Tibial nerve (tissue), 4 donors: ENCODE measurements around the gene ADCY2. TPM values are rescaled to one million over a fixed set of nuclear protein-coding genes. Genes with fewer than 3 reads are reported as not detected.

ENCODE experiments used
- DNase-seq, 2 donors: peaks; one replicate each; pipeline ENCODE4 v3.0.0-alpha.2; 2019; ENCODE audit warnings: low spot score in 2 of 2
- H3K27ac ChIP-seq, 4 donors: fragments of 200-600 bp; sonication (generic) in 3 of 4; one replicate each; pipeline ENCODE4 v1.5.1; 2017 to 2019; ENCODE audit warnings: mild to moderate bottlenecking in 1 of 4
- H3K27me3 ChIP-seq, 2 donors: fragments of 200-600 bp; sonication (generic) in 1 of 2; one replicate each; pipeline versions ENCODE4 v1.5.1 to v1.6.0; 2017 to 2019
- H3K36me3 ChIP-seq, 3 donors: fragments of 200-600 bp; sonication (generic); one replicate each; pipeline ENCODE4 v1.5.1; 2018 to 2019
- H3K4me1 ChIP-seq, 4 donors: fragments of 200-600 bp; sonication (generic) in 3 of 4; one replicate each; pipeline ENCODE4 v1.5.1; 2017 to 2019
- H3K4me3 ChIP-seq, 4 donors: fragments of 200-600 bp; sonication (generic) in 3 of 4; one replicate each; pipeline ENCODE4 v1.5.1; 2017 to 2019; ENCODE audit warnings: mild to moderate bottlenecking in 1 of 4, moderate library complexity in 1 of 4
- H3K9me3 ChIP-seq, 4 donors: fragments of 200-600 bp; sonication (generic) in 3 of 4; one replicate each; pipeline ENCODE4 v1.5.1; 2017 to 2019
- CTCF ChIP-seq, 5 experiments: fragments of 200-600 bp in 3 of 5; fragments of 450-650 bp in 2 of 5; sonication (generic) in 3 of 5; IDR thresholded peaks; one replicate each; pipeline ENCODE4 v1.5.1; 2016 to 2019; ENCODE audit warnings: antibody characterized with exemption in 5 of 5, mild to moderate bottlenecking in 3 of 5, moderate library complexity in 2 of 5
- EP300 ChIP-seq, 2 donors: sonication (generic); formaldehyde crosslinking; IDR thresholded peaks; one replicate each; pipeline ENCODE4 v1.6.1; 2017; ENCODE audit warnings: antibody characterized with exemption in 2 of 2, mild to moderate bottlenecking in 1 of 2
- POLR2A ChIP-seq, 2 donors: fragments of 450-650 bp; IDR thresholded peaks; one replicate each; pipeline ENCODE4 v1.6.1; 2017; ENCODE audit warnings: antibody characterized with exemption in 2 of 2, mild to moderate bottlenecking in 2 of 2, moderate library complexity in 2 of 2
- WGBS, 2 donors: methylation state at CpG; one replicate each; pipeline ENCODE4 v1.1.5; 2018; 5-methylcytosine and 5-hydroxymethylcytosine counted together
- total RNA-seq, 4 donors: library from RNA; depleted of rRNA; stranded (reverse); fragments of >200 nt; gene quantifications; one replicate each; pipeline ENCODE4 v1.1.0, GENCODE V29; 2016

ADCY2 gene
- total RNA-seq, 4 donors from 2014 or later, result 4.2 to 11.8 (median 10.0) TPM

DNA sequence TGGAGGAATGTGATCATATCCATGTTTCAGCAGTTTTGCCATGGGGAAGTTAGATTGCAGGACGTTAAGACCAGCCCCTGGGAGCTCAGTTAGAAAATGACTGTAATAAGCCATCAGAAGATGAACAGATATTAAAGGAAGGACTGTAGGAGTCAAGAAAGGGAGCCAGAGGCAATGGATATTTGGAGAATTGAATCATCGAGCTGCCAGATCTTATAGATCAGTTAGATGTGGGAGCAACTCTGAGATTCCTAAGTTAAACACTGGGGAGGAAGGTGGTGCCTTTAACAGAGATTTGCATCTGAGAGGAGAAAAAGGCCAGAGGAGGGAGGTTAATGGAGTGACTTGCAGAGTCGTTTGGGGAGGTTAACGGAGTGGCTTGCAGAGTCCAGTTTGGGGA is 96.4 kb downstream of the ADCY2 start:
- Histone ChIP-seq H3K4me1 (peaks cover 0 to 4% (median 0%) of the 10 kb centered on the region in 4 donors), H3K4me3 (no peak overlapping the region), H3K27ac (no peak overlapping the region), H3K36me3 (no peaks in the 10 kb centered on the region), H3K27me3 (no peaks in the 10 kb centered on the region), H3K9me3 (no peaks in the 10 kb centered on the region)
- WGBS, 2 donors, result 68 to 75% methylated on average over 4 of the region's 4 CpGs
- TF ChIP-seq EP300 (IDR thresholded peaks at IDR 0.05) (no peak), POLR2A (IDR thresholded peaks at IDR 0.05) (no peak)
- no peak for DNase-seq

- Histone ChIP-seq H3K36me3 (no peaks in the 10 kb centered on the region), H3K4me1 (peaks cover 0 to 4% (median 0%) of the 10 kb centered on the region in 4 donors), H3K9me3 (no peaks in the 10 kb centered on the region), H3K27ac (no peak overlapping the region), H3K27me3 (no peaks in the 10 kb centered on the region), H3K4me3 (no peak overlapping the region)
- TF ChIP-seq CTCF (IDR thresholded peaks at IDR 0.05) (no peak), POLR2A (IDR thresholded peaks at IDR 0.05) (no peak), EP300 (IDR thresholded peaks at IDR 0.05) (no peak)
- no peak for DNase-seq
- WGBS, 2 donors, result 94 to 97% methylated on average over 1 of the region's 1 CpG
Measured at GRCh38 chr5:7493081-7493480, 97.1 kb downstream of the ADCY2 start.

DNA sequence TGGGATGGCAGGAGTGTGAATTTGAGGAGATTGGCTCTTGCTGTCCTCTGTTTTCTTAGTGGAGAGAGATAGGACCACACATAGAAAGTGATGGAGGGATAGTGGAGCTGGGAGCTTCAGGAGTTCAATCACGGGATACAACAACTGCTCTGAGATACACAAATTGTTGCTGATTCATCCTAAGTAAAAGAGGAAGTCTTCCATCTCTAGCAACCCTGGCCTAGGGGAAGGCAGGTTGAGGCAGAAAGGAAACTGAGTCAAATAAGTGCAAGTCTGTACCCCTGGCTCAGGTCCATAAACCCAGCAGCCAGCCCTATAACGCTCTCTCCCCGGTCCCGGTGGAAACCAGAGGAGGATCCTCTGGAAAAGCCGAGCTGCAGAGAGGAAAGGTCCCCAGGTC is 97.7 kb downstream of the ADCY2 start:
- Histone ChIP-seq H3K4me1 (peaks cover 0 to 4% (median 0%) of the 10 kb centered on the region in 4 donors), H3K4me3 (no peak overlapping the region), H3K27me3 (no peaks in the 10 kb centered on the region), H3K36me3 (no peaks in the 10 kb centered on the region), H3K27ac (no peak overlapping the region), H3K9me3 (no peaks in the 10 kb centered on the region)
- TF ChIP-seq CTCF (IDR thresholded peaks at IDR 0.05) (no peak), EP300 (IDR thresholded peaks at IDR 0.05) (no peak), POLR2A (IDR thresholded peaks at IDR 0.05) (no peak)
- DNase-seq, result no peak
- WGBS, 2 donors, result 86 to 89% methylated on average over 5 of the region's 5 CpGs

GRCh38 chr5:7494481-7495130 is 98.7 kb downstream of the ADCY2 start:
- DNase-seq, result no peak
- Histone ChIP-seq H3K4me3 (no peak overlapping the region), H3K27me3 (no peaks in the 10 kb centered on the region), H3K4me1 (peaks cover 0 to 4% (median 0%) of the 10 kb centered on the region in 4 donors), H3K36me3 (no peaks in the 10 kb centered on the region), H3K9me3 (no peaks in the 10 kb centered on the region), H3K27ac (no peak overlapping the region)
- TF ChIP-seq CTCF (IDR thresholded peaks at IDR 0.05), result no peak
- no peak for TF ChIP-seq EP300 (IDR thresholded peaks at IDR 0.05)
- no peak for TF ChIP-seq POLR2A (IDR thresholded peaks at IDR 0.05)
- WGBS, 2 donors, result 66% methylated on average over 2 of the region's 2 CpGs

DNA sequence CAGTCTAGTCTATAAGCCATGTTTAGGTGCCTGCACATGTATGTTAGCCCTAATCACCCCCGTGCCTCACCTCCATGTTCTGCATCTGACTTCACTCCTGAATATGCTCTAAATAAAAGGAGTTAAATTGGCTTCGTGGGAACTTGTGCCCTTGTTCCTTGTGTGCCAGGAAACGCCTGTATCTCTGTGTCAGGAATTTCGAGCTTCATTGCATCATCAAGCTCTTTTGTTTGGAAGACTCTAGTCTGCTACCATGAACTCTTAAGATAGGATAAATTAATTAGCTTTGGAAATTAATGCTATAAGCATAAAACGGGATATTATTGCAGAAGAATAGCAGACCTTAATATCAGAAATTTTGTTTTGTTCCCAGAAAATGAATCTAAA is 99.2 kb downstream of the ADCY2 start:
- Histone ChIP-seq H3K9me3 (no peaks in the 10 kb centered on the region), H3K4me3 (no peak overlapping the region), H3K36me3 (no peaks in the 10 kb centered on the region), H3K4me1 (peaks cover 0 to 4% (median 0%) of the 10 kb centered on the region in 4 donors), H3K27ac (no peak overlapping the region), H3K27me3 (no peaks in the 10 kb centered on the region)
- DNase-seq, result no peak
- WGBS, 2 donors, result 45 to 57% methylated on average over 5 of the region's 5 CpGs
- no peak for TF ChIP-seq POLR2A (IDR thresholded peaks at IDR 0.05)

DNA sequence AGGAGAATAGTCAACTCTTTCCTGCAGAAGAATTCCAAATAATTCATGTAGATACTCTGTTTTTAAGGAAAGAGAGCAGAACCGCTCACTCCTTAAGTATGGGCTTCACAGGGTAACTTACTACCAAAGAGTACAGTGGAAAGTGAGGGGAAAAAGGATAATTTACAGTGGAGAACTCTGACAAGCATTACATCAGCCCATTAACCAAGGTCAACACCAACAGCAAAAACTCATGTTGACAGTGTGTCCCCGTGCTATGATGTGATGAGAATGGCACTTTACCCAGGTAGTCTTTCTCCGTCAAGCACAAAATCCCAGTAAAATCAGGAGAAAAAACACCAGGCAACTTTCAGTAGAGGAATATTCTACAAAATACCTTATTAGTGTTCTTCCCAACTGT is 104.3 kb downstream of the ADCY2 start:
- TF ChIP-seq POLR2A (IDR thresholded peaks at IDR 0.05) (no peak), CTCF (IDR thresholded peaks at IDR 0.05) (no peak), EP300 (IDR thresholded peaks at IDR 0.05) (no peak)
- Histone ChIP-seq H3K27ac (no peak overlapping the region), H3K27me3 (no peaks in the 10 kb centered on the region), H3K9me3 (no peaks in the 10 kb centered on the region), H3K36me3 (no peaks in the 10 kb centered on the region), H3K4me3 (no peak overlapping the region), H3K4me1 (peaks cover 0 to 4% (median 0%) of the 10 kb centered on the region in 4 donors)
- WGBS, 2 donors, result 87% methylated on average over 3 of the region's 3 CpGs
- no peak for DNase-seq
